HG03139 (cell line): ENCODE data around the gene FBXL14.

Experiments used
- ATAC-seq: cut with Tn5 transposase; IDR thresholded peaks from one replicate; pipeline ENCODE4 v1.9.1; 2021; ENCODE audit not compliant: unreplicated experiment

The FBXL14 gene

GRCh38 chr12:1517734-1518525 lies 76.5 kb downstream of the FBXL14 start:
- no peak for ATAC-seq

DNA sequence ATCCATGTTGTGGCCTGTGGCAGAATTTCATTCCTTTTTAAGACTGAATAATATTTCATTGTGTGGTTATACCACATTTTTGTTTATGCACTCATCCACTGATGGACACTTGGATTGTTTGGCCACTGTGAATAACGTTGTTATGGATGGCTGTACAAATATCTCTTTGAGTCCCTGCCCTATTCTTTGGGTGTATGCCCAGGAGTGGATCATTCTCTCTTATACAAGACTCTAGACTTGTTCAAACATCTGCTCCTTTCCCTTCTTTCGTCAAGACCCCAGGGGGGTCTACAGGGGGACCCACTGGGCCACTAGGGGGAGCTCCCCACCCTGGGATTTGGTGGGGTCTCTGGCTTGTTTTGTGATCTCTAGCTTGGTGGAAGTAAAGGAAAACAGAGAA lies 77.4 kb downstream of the FBXL14 start:
- ATAC-seq: no peak
